ENCODE data around the gene CYP24A1. TPM values are rescaled to one million over a fixed set of nuclear protein-coding genes. Genes with fewer than 3 reads are reported as not detected.

Gene CYP24A1
- total RNA-seq, 2 donors from 2014 or later: 0.13 TPM; not detected in 1

DNA sequence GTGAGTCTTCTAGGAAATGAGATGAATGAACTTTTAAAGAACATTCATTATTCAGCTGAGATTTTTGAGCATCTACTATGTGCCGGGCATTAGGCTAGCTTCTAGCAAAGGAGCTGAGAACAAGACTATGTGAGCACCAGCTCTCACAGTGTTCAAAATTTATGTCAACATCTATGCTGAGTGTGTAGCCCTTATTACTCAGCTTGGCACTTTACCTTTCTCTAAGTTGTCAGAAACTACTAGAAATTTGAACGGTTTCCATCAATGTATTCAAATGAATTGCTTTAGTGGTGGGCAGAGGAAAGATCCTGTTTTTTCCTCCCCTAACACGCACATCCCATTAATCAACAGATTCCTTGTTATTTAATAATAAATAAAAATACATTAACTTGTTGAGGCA is 33.3 kb downstream of the CYP24A1 start:
- TF ChIP-seq, protein P1, sequence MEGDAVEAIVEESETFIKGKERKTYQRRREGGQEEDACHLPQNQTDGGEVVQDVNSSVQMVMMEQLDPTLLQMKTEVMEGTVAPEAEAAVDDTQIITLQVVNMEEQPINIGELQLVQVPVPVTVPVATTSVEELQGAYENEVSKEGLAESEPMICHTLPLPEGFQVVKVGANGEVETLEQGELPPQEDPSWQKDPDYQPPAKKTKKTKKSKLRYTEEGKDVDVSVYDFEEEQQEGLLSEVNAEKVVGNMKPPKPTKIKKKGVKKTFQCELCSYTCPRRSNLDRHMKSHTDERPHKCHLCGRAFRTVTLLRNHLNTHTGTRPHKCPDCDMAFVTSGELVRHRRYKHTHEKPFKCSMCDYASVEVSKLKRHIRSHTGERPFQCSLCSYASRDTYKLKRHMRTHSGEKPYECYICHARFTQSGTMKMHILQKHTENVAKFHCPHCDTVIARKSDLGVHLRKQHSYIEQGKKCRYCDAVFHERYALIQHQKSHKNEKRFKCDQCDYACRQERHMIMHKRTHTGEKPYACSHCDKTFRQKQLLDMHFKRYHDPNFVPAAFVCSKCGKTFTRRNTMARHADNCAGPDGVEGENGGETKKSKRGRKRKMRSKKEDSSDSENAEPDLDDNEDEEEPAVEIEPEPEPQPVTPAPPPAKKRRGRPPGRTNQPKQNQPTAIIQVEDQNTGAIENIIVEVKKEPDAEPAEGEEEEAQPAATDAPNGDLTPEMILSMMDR (conservative IDR thresholded peaks at IDR 0.05): no peak
- Mint-ChIP-seq H3K4me1 (no peaks in the 10 kb centered on the region), H3K36me3 (ENCODE audit: low read depth) (no peaks in the 10 kb centered on the region), H3K4me3 (no peak overlapping the region), H3K27ac (no peak overlapping the region), H3K9me3 (peaks cover 8% of the 10 kb centered on the region), H3K27me3 (ENCODE audit: insufficient read depth) (no peaks in the 10 kb centered on the region)
- DNase-seq: no peak
- no peak overlapping the region for H3K4me3 ChIP-seq (ENCODE audit: low read length)
- no peaks in the 10 kb centered on the region for H3K27me3 ChIP-seq (ENCODE audit: control insufficient read depth, insufficient read depth, low read length, poor library complexity, severe bottlenecking)
- no peak overlapping the region for H3K9ac ChIP-seq (ENCODE audit: extremely low read depth, low read length, poor library complexity, severe bottlenecking)
- no peaks in the 10 kb centered on the region for H3K4me1 ChIP-seq (ENCODE audit: control insufficient read depth, insufficient read depth, low read length)
- 94 to 100% methylated on average over 1 of the region's 3 CpGs for WGBS, 2 experiments (ENCODE audit: insufficient coverage in 1 of 2, insufficient read length in 1 of 2)
- no peak overlapping the region for H3K27ac ChIP-seq (ENCODE audit: low read depth, low read length)
- H3K9me3 ChIP-seq (ENCODE audit: control insufficient read depth, low read length): peaks cover 8% of the 10 kb centered on the region
- no peaks in the 10 kb centered on the region for H3K36me3 ChIP-seq (ENCODE audit: control insufficient read depth, insufficient read depth, low read length)

DNA sequence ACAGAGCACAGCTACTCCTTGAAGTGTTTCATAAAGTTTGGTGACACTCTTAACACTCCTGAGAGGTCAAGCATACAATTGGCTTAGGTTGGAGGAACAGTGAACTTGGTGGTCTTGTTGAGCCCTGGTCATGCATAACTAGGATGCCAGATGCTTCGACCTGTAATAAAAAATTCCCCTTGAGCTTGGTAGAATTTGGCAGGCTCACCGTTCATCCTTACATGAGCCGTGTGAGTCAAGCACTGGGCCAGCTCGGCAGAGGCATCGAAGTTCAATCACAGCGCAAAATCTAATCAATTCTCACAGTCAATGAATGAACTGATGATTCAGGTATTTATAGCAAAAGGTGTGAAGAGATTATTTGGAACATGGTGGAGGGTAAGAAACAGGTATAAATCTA is 33.7 kb downstream of the CYP24A1 start:
- no peaks in the 10 kb centered on the region for H3K36me3 ChIP-seq (ENCODE audit: control insufficient read depth, insufficient read depth, low read length)
- Mint-ChIP-seq H3K9me3 (peaks cover 8% of the 10 kb centered on the region), H3K4me3 (no peak overlapping the region), H3K4me1 (no peaks in the 10 kb centered on the region), H3K27me3 (ENCODE audit: insufficient read depth) (no peaks in the 10 kb centered on the region), H3K27ac (no peak overlapping the region), H3K36me3 (ENCODE audit: low read depth) (no peaks in the 10 kb centered on the region)
- peaks cover 8% of the 10 kb centered on the region for H3K9me3 ChIP-seq (ENCODE audit: control insufficient read depth, low read length)
- no peak overlapping the region for H3K9ac ChIP-seq (ENCODE audit: extremely low read depth, low read length, poor library complexity, severe bottlenecking)
- no peaks in the 10 kb centered on the region for H3K27me3 ChIP-seq (ENCODE audit: control insufficient read depth, insufficient read depth, low read length, poor library complexity, severe bottlenecking)
- 89 to 94% methylated on average over 6 of the region's 6 CpGs for WGBS, 2 experiments (ENCODE audit: insufficient coverage in 1 of 2, insufficient read length in 1 of 2)
- H3K4me3 ChIP-seq (ENCODE audit: low read length): no peak overlapping the region
- H3K27ac ChIP-seq (ENCODE audit: low read depth, low read length): no peak overlapping the region
- TF ChIP-seq, protein P1 (conservative IDR thresholded peaks at IDR 0.05): no peak
- no peak for DNase-seq
- H3K4me1 ChIP-seq (ENCODE audit: control insufficient read depth, insufficient read depth, low read length): no peaks in the 10 kb centered on the region

DNA sequence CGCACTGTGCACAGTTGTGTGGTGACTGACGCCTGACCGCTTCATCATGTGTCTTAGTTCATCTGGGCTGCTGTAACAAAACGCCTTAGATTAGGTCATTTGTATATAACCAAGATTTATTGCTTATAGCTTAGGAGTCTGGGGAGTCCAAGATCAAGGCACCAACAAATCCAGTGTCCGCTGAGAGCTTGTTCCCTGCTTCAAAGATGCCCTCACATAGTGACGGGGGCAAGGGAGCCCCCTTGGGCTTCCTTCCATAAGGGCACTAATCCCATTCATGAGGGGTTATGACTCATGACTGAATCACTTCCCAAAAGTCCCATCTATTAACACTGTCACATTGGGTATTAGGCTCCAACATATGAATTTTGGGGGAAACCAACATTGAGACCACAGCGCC is 34.6 kb downstream of the CYP24A1 start:
- H3K27ac ChIP-seq (ENCODE audit: low read depth, low read length): no peak overlapping the region
- no peak overlapping the region for H3K9ac ChIP-seq (ENCODE audit: extremely low read depth, low read length, poor library complexity, severe bottlenecking)
- H3K9me3 Mint-ChIP-seq: peaks cover 8% of the 10 kb centered on the region
- H3K27ac Mint-ChIP-seq: no peak overlapping the region
- H3K36me3 Mint-ChIP-seq (ENCODE audit: low read depth): no peaks in the 10 kb centered on the region
- no peaks in the 10 kb centered on the region for H3K27me3 ChIP-seq (ENCODE audit: control insufficient read depth, insufficient read depth, low read length, poor library complexity, severe bottlenecking)
- no peaks in the 10 kb centered on the region for H3K27me3 Mint-ChIP-seq (ENCODE audit: insufficient read depth)
- DNase-seq: no peak
- 87 to 94% methylated on average over 4 to 7 of the region's 7 CpGs for WGBS, 2 experiments (ENCODE audit: insufficient coverage in 1 of 2, insufficient read length in 1 of 2)
- H3K4me3 ChIP-seq (ENCODE audit: low read length): no peak overlapping the region
- peaks cover 8% of the 10 kb centered on the region for H3K9me3 ChIP-seq (ENCODE audit: control insufficient read depth, low read length)
- TF ChIP-seq, protein P1 (conservative IDR thresholded peaks at IDR 0.05): no peak
- H3K4me3 Mint-ChIP-seq: no peak overlapping the region
- no peaks in the 10 kb centered on the region for H3K4me1 Mint-ChIP-seq
- no peaks in the 10 kb centered on the region for H3K36me3 ChIP-seq (ENCODE audit: control insufficient read depth, insufficient read depth, low read length)
- H3K4me1 ChIP-seq (ENCODE audit: control insufficient read depth, insufficient read depth, low read length): no peaks in the 10 kb centered on the region
